Caco-2 (cell line): Measurements from ENCODE around the gene ADNP2. TPM values are rescaled to one million over a fixed set of nuclear protein-coding genes. Genes with fewer than 3 reads are reported as not detected.

Experiments
- BruUV-seq: library from RNA; stranded (reverse); fragments of 400-500 nt; replicated peaks from 2 replicates; lab custom pipeline; 2021; lab: Mats Ljungman, UMichigan
- CTCF ChIA-PET: fragments of 300-600 bp; sonication (Branson Sonifier 250); formaldehyde crosslinking; loops from one replicate; lab custom pipeline; 2022; ENCODE audit warnings: antibody characterized with exemption; lab: Charles Lee
- POLR2A ChIA-PET: fragments of 300-600 bp; sonication (Branson Sonifier 250); formaldehyde crosslinking; loops from one replicate; lab custom pipeline; 2022; ENCODE audit warnings: antibody characterized with exemption; lab: Charles Lee
- DNase-seq, 2 experiments: peaks; one replicate each; pipeline versions ENCODE4 v3.0.0 to v3.0.0-alpha.2; 2020 to 2022
- H3K27me3 ChIP-seq: replicated peaks from 2 replicates; pipeline ENCODE4 v1.6.0; 2011; ENCODE audit warnings: low read length; ENCODE audit not compliant: control insufficient read depth, insufficient read depth
- H3K36me3 ChIP-seq: 2 replicates; pipeline ENCODE4 v1.5.1; 2011; ENCODE audit warnings: low read length; ENCODE audit not compliant: control insufficient read depth, insufficient read depth
- H3K4me1 ChIP-seq: fragments of 250-450 bp; sonication (Bioruptor Pico); 2 replicates; pipeline ENCODE4 v1.5.1; 2020; ENCODE audit warnings: mild to moderate bottlenecking
- H3K4me3 ChIP-seq: 2 replicates; pipeline ENCODE4 v1.5.1; 2011; ENCODE audit warnings: low read depth, mild to moderate bottlenecking, control low read depth, low read length
- H3K9me3 ChIP-seq: fragments of 250-450 bp; sonication (Bioruptor Pico); 2 replicates; pipeline ENCODE4 v1.5.1; 2020; ENCODE audit warnings: mild to moderate bottlenecking, moderate library complexity
- H3K27ac Mint-ChIP-seq: one replicate; pipeline ENCODE4 v1.8.0; 2022; ENCODE audit warnings: mixed read lengths; ENCODE audit not compliant: unreplicated experiment
- H3K27me3 Mint-ChIP-seq: one replicate; pipeline ENCODE4 v1.8.0; 2022; ENCODE audit warnings: mixed read lengths; ENCODE audit not compliant: insufficient read depth, unreplicated experiment
- H3K36me3 Mint-ChIP-seq: one replicate; pipeline ENCODE4 v1.8.0; 2022; ENCODE audit warnings: mild to moderate bottlenecking, mixed read lengths; ENCODE audit not compliant: insufficient read depth, unreplicated experiment
- H3K4me1 Mint-ChIP-seq: one replicate; pipeline ENCODE4 v1.8.0; 2022; ENCODE audit warnings: low read depth, mixed read lengths; ENCODE audit not compliant: unreplicated experiment
- H3K4me3 Mint-ChIP-seq: one replicate; pipeline ENCODE4 v1.8.0; 2022; ENCODE audit warnings: mild to moderate bottlenecking, moderate library complexity, mixed read lengths; ENCODE audit not compliant: unreplicated experiment
- H3K9me3 Mint-ChIP-seq: one replicate; pipeline ENCODE4 v1.8.0; 2022; ENCODE audit warnings: mixed read lengths; ENCODE audit not compliant: unreplicated experiment
- CTCF ChIP-seq, 2 experiments: fragments of 200-600 bp in 1 of 2; IDR thresholded peaks; 1 replicate in 1 of 2; 2 replicates in 1 of 2; pipeline versions ENCODE4 v1.5.1 to v1.8.0; 2011 to 2022; ENCODE audit warnings: antibody characterized with exemption in 1 of 2, control low read depth in 1 of 2, inconsistent platforms in 1 of 2, low read depth in 1 of 2, low read length in 1 of 2, mild to moderate bottlenecking in 1 of 2, moderate library complexity in 1 of 2; ENCODE audit not compliant: insufficient read depth in 1 of 2, severe bottlenecking in 1 of 2, unreplicated experiment in 1 of 2
- intact Hi-C: fragments of 100-400 bp; cut with micrococcal nuclease; formaldehyde crosslinking; loops from one replicate; pipeline ENCODE4 v1.10.0; 2022; ENCODE audit not compliant: unreplicated experiment
- total RNA-seq: library from RNA; stranded (reverse); gene quantifications from 2 replicates; pipeline ENCODE4 v1.2.3, GENCODE V29; 2022

The ADNP2 gene
- total RNA-seq, 1 experiment from 2014 or later: 22.1 TPM

DNA sequence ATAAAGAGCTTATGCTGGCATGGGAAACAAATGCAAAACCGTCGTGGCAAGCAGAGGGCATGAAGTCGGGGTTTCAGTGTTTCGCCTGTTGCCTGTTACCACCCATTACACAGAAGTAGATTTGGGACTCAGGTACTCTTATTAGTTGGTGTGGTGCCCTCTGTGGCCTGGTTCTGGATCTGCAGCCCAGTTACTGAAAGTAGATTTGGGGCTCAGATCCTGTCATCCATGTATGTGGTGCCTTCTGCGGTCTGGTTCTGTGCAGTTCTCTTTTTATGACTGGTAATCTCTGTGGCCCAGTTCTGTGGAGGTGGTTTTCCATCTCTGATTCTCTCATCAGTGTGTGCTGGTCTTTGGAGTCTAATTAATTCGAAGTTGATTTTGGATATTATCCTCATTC, 45.2 kb downstream of the ADNP2 start:
- Histone ChIP-seq H3K9me3 (no peaks in the 10 kb centered on the region), H3K27me3 (no peaks in the 10 kb centered on the region), H3K36me3 (no peaks in the 10 kb centered on the region), H3K4me3 (no peak overlapping the region), H3K4me1 (no peaks in the 10 kb centered on the region)
- ChIA-PET CTCF (no interaction called here), POLR2A (no interaction called here)
- no peaks in the 10 kb centered on the region for H3K27me3 Mint-ChIP-seq
- BruUV-seq: no TSS peak
- no peak overlapping the region for H3K4me3 Mint-ChIP-seq
- intact Hi-C loops: no loop called here
- no peaks in the 10 kb centered on the region for H3K4me1 Mint-ChIP-seq
- peak in 1 of 2 experiments; percentile 2 for DNase-seq
- no peaks in the 10 kb centered on the region for H3K36me3 Mint-ChIP-seq
- H3K27ac Mint-ChIP-seq: no peak overlapping the region
- peak; percentile 11 to 26 for TF ChIP-seq CTCF (IDR thresholded peaks at IDR 0.05; ENCODE audit: insufficient read depth in 1 of 2, low read depth in 1 of 2, low read length in 1 of 2, severe bottlenecking in 1 of 2, unreplicated experiment in 1 of 2)
- H3K9me3 Mint-ChIP-seq: no peaks in the 10 kb centered on the region

DNA sequence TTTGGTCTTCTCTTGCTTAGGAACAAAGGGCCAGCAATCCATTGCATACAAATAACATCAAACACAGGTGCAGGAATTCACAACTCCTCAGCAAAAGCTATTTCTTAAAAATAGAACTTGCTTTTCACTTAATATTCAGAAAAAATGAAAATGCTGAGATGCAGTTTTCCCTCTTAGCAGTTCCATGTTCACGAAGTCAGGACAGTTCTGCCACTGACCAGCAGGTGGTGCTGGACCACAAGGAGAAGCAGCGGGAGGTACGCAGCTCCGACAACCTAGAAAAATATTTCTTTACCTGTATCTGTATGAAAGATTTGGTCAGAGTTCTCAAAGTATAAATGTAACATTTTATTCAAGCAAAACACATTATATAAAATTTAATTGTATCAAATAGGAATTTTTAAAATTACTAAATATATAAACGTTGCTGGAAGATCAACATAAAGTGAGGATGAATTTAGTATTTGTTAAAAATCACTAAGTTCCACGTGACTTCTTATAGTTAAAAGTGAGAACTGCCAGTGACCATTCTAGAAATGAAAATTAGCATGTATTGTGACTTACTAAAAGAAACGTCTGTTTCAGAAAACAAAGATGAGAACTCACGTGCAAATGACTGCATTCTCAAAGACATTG, 48.8 kb downstream of the ADNP2 start:
- peak; percentile 46 to 62 for DNase-seq
- no TSS peak for BruUV-seq

DNA sequence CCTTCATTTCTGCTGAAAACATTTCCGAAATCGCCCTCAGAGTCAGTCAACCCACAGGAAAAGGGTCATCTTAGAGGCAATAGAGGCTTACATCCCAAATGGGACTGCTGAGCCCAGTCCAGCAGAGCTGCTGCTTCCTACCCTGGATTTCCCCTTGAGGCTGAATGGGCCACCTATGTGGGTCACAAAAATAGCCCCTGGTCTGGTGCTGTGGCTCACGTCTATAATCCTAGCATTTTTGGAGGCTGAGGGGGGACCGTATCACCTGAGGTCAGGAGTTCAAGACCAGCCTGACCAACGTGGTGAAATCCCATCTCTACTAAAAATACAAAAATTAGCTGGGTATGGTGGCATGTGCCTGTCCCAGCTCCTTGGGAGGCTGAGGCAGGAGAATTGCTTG, 49.3 kb downstream of the ADNP2 start:
- Mint-ChIP-seq H3K9me3 (no peaks in the 10 kb centered on the region), H3K4me3 (no peak overlapping the region), H3K4me1 (no peaks in the 10 kb centered on the region), H3K27ac (no peak overlapping the region), H3K27me3 (no peaks in the 10 kb centered on the region), H3K36me3 (peaks cover 4% of the 10 kb centered on the region)
- no peaks in the 10 kb centered on the region for H3K36me3 ChIP-seq
- DNase-seq: no peak
- H3K4me1 ChIP-seq: no peaks in the 10 kb centered on the region
- no TSS peak for BruUV-seq
- TF ChIP-seq CTCF (IDR thresholded peaks at IDR 0.05; ENCODE audit: insufficient read depth in 1 of 2, low read depth in 1 of 2, low read length in 1 of 2, severe bottlenecking in 1 of 2, unreplicated experiment in 1 of 2): no peak
- no peaks in the 10 kb centered on the region for H3K9me3 ChIP-seq
- H3K27me3 ChIP-seq: no peaks in the 10 kb centered on the region
- POLR2A ChIA-PET: no interaction called here
- intact Hi-C loops: no loop called here
- CTCF ChIA-PET: no interaction called here
- no peak overlapping the region for H3K4me3 ChIP-seq

More for the DNA sequence above, 48.8 kb downstream of the ADNP2 start:
- ChIA-PET CTCF (no interaction called here), POLR2A (no interaction called here)
- no peaks in the 10 kb centered on the region for H3K36me3 ChIP-seq
- intact Hi-C loops: no loop called here
- no peaks in the 10 kb centered on the region for H3K9me3 ChIP-seq
- no peaks in the 10 kb centered on the region for H3K4me1 Mint-ChIP-seq
- peak; percentile 70 for TF ChIP-seq CTCF (IDR thresholded peaks at IDR 0.05; ENCODE audit: insufficient read depth in 1 of 2, low read depth in 1 of 2, low read length in 1 of 2, severe bottlenecking in 1 of 2, unreplicated experiment in 1 of 2)
- no peaks in the 10 kb centered on the region for H3K27me3 Mint-ChIP-seq
- H3K36me3 Mint-ChIP-seq: peaks cover 4% of the 10 kb centered on the region
- H3K4me3 ChIP-seq: no peak overlapping the region
- no peak overlapping the region for H3K27ac Mint-ChIP-seq
- no peaks in the 10 kb centered on the region for H3K9me3 Mint-ChIP-seq
- no peak overlapping the region for H3K4me3 Mint-ChIP-seq
- H3K4me1 ChIP-seq: no peaks in the 10 kb centered on the region
- H3K27me3 ChIP-seq: no peaks in the 10 kb centered on the region
